AG10803 (cell line): ENCODE data around the gene BNIP5.

Experiments
- DNase-seq: peaks from one replicate; pipeline ENCODE4 v3.0.0; 2010; ENCODE audit warnings: low read depth
- H3K4me3 ChIP-seq: 2 replicates; pipeline ENCODE4 v1.5.1; 2011; ENCODE audit warnings: mild to moderate bottlenecking, low read length, control low read depth
- TF ChIP-seq, protein P1 (sequence below): conservative IDR thresholded peaks from 2 replicates; pipeline ENCODE4 v1.5.1; 2011; ENCODE audit warnings: mild to moderate bottlenecking, low read length, control low read depth, inconsistent platforms

Gene BNIP5

DNA sequence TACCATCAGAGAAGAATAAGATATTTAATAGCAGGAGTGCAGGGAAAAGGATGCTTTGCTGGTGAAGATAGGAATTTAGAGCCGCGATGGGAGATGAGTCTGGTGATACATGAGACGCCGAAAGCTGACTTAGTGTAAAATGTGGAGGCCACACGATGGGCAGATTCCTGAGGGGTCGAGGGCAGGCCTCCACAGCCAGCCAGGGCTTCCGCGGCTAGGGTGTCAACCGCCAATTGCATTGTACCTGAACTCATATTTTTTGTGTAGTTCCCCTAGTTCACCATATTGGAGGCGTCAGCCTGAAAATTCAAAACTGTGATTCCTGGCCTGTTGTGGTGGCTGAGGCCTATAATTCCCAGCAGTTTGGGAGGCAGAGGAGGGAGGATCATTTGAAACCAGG is 42.2 kb upstream of the BNIP5 start:
- DNase-seq: no peak
- TF ChIP-seq, protein P1, sequence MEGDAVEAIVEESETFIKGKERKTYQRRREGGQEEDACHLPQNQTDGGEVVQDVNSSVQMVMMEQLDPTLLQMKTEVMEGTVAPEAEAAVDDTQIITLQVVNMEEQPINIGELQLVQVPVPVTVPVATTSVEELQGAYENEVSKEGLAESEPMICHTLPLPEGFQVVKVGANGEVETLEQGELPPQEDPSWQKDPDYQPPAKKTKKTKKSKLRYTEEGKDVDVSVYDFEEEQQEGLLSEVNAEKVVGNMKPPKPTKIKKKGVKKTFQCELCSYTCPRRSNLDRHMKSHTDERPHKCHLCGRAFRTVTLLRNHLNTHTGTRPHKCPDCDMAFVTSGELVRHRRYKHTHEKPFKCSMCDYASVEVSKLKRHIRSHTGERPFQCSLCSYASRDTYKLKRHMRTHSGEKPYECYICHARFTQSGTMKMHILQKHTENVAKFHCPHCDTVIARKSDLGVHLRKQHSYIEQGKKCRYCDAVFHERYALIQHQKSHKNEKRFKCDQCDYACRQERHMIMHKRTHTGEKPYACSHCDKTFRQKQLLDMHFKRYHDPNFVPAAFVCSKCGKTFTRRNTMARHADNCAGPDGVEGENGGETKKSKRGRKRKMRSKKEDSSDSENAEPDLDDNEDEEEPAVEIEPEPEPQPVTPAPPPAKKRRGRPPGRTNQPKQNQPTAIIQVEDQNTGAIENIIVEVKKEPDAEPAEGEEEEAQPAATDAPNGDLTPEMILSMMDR: no peak
- H3K4me3 ChIP-seq: no peak overlapping the region

DNA sequence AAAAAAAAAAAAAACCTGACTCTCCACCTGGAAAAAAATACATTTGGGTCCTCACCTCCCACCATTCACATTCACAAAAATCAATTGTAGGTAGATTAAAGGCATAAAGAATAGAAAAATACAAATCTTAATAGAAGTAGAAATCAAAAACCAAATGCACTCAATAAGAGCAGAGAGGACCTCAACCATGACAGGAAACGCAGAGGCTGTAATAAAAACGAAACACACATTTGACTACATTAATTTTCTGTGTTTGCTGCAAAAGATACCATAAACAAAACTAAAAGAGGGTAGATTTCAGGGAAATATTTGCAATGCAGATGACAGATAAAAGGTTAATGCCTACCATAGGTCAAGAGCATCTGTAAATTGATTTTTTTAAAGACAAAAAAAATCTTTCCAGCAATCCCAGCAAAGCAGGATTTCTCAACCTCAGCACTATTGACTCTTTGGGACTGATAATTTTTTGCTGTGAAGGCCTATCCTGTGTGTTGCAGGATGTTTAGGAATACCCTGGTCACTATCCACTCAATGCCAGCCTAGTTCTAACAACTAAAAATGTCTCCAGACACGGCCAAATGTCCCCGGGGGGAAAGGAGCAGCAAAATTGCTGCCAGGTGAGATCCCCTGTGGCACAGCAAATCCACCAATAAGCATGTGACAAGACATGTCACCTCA is 41.7 kb upstream of the BNIP5 start:
- no peak overlapping the region for H3K4me3 ChIP-seq
- DNase-seq: no peak
- TF ChIP-seq, protein P1: no peak

DNA sequence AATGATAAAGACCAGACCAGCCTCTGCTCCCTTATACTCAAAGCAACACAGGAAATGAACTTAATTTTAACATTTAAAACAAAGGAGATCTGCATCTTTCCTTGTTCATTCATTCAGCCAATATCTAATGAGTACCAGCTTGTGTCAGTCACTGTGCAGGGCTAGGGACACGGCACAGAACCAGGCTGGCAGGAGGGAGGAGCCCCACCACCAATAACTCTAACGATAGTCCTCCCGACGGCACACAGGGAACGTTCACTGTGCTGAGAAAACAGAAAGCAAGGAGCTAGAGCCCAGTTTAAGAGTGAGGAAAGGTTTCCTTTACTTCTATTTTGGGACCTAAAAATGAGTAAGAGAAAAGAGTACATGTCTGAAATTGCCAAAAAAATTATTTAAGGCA is 40.9 kb upstream of the BNIP5 start:
- TF ChIP-seq, protein P1: no peak
- no peak overlapping the region for H3K4me3 ChIP-seq
- no peak for DNase-seq

DNA sequence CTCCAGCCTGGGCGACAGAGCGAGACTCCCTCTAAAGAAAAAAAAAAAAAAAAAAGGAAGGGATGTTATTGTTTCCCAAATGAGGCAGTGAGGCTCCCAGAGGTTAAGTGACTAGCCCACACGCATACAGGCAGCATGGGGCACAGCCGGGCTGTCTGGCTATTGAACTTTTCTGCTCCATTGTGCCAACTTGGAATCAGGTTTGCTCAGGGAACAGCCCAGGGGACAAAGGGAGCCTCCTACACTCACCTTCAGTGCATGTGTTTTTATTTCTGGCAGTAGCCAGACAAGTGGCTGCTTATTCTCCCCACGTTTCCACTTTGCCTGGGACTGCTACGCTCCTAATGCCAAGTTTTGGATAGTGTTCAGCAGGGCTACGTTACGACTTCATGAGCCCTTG is 40.1 kb upstream of the BNIP5 start:
- TF ChIP-seq, protein P1: no peak
- no peak for DNase-seq

DNA sequence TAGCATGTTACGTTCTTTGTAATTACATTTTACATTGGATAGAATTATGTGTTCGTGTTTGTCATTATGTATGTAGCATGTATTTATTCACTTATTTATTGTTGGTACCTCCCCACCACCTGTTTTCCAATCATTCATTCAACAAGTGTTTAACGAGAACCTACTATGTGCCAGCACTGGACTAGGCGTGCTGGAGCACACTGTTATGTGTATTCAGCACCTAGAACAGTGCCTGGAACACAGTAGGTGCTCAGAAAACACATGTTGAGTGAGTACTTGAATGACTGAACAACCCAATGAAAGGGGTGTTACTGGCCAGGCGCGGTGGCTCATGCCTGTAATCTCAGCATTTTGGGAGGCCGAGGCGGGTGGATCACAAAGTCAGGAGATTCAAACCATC is 39.5 kb upstream of the BNIP5 start:
- TF ChIP-seq, protein P1: no peak
- no peak for DNase-seq
- H3K4me3 ChIP-seq: no peak overlapping the region

More for the DNA sequence above, 40.1 kb upstream of the BNIP5 start:
- H3K4me3 ChIP-seq: no peak overlapping the region

DNA sequence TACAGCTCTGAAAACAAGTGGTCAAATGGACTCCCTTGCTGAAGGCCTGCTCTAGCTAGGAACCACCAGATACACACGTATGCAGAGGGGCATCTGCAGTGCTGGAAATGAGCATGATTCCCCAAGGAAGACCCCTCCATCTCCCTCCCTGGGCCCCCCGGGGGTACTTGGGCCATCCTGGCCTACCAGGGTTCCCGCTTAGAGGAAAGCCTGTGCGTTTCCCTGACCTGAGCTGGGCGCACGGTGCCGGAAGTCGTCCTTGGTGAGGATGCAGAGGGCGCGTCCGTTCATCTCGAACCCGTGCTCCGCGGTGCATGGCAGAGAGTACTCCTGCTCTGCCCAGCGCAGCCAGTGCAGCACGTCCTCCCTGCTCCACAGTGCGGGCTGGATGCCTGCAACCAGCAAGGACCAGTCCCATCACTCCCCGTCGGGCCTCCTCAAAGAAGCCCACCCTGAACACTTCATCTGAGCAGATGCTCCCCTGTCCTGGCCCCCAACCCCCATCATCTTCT is 39.0 kb upstream of the BNIP5 start:
- DNase-seq: no peak
- H3K4me3 ChIP-seq: no peak overlapping the region
- TF ChIP-seq, protein P1: no peak

DNA sequence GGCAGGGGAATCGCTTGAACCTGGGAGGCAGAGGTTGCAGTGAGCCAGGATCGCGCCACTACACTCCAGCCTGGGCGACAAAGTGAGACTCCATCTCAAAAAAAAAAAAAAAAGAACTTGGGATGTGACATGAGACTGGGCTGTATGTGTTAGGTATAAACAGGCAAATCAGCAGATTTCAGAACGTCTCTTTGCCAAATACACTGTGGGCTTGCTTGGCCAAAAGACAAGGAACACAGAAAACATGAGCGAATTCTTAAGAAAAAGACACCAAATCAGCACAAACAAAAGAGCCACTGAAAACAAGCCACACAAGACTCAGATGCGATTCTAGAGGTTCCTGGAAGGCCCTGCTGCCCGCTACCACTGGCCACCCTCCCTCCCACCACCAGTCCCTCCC is 38.3 kb upstream of the BNIP5 start:
- no peak for DNase-seq
- TF ChIP-seq, protein P1: no peak
- no peak overlapping the region for H3K4me3 ChIP-seq
